Adrenal gland (tissue), 12 donors: ENCODE measurements around the gene APBB2. TPM values are rescaled to one million over a fixed set of nuclear protein-coding genes. Genes with fewer than 3 reads are reported as not detected.

Experiments used
- DNase-seq, 7 donors: peaks; one replicate each; pipeline ENCODE4 v3.0.0-alpha.2; 2019 to 2020
- H3K27ac ChIP-seq, 5 donors: fragments of 200-600 bp; sonication (generic) in 4 of 5; 1 replicate in 3 of 5; 2 replicates in 2 of 5; pipeline versions ENCODE4 v1.5.1 to v1.8.0; 2016 to 2020; ENCODE audit warnings: mild to moderate bottlenecking in 1 of 5
- H3K27me3 ChIP-seq: fragments of 200-600 bp; 2 replicates; pipeline ENCODE4 v1.8.0; 2021
- H3K36me3 ChIP-seq, 2 donors: fragments of 200-600 bp; replicated peaks in 1 of 2; 1 replicate in 1 of 2; 2 replicates in 1 of 2; pipeline versions ENCODE4 v1.5.1 to v1.8.0; 2018 to 2022
- H3K4me1 ChIP-seq, 2 donors: fragments of 200-600 bp; replicated peaks in 1 of 2; 1 replicate in 1 of 2; 2 replicates in 1 of 2; pipeline versions ENCODE4 v1.5.1 to v1.8.0; 2018 to 2021
- H3K4me3 ChIP-seq, 4 donors: fragments of 200-600 bp; sonication (generic) in 3 of 4; one replicate each; pipeline ENCODE4 v1.5.1; 2016 to 2018
- H3K9me3 ChIP-seq, 3 donors: fragments of 200-600 bp; sonication (generic) in 1 of 3; replicated peaks in 1 of 3; 1 replicate in 2 of 3; 2 replicates in 1 of 3; pipeline versions ENCODE4 v1.5.1 to v1.8.0; 2016 to 2021
- CTCF ChIP-seq, 6 experiments: fragments of 450-650 bp in 4 of 6; fragments of 200-600 bp in 2 of 6; sonication (generic) in 1 of 6; IDR thresholded peaks; 1 replicate in 5 of 6; 2 replicates in 1 of 6; pipeline versions ENCODE4 v1.5.1 to v1.8.0; 2016 to 2021; ENCODE audit warnings: antibody characterized with exemption in 6 of 6, mild to moderate bottlenecking in 2 of 6, moderate library complexity in 1 of 6
- POLR2A ChIP-seq, 2 donors: fragments of 450-650 bp; IDR thresholded peaks; one replicate each; pipeline ENCODE4 v1.6.1; 2017; ENCODE audit warnings: antibody characterized with exemption in 2 of 2, mild to moderate bottlenecking in 2 of 2, moderate library complexity in 1 of 2
- WGBS, 4 donors: extraction: QIAGEN DNeasy Blood & Tissue Kit in 2 of 4; methylation state at CpG; one replicate each; pipeline versions ENCODE4 v1.1.5 to v1.1.7; 2013 to 2017; 5-methylcytosine and 5-hydroxymethylcytosine counted together
- intact Hi-C, 2 donors: fragments of 100-400 bp; cut with DNase I; formaldehyde crosslinking; loops; one replicate each; pipeline versions ENCODE4 v1.14.1 to v1.15.0; 2022 to 2023
- polyA plus RNA-seq, 3 donors: library from polyadenylated mRNA; stranded (reverse); fragments of 200-250 nt in 2 of 3; fragments of 350-450 nt in 1 of 3; fragmentation: Illumina TruSeq in 1 of 3; extraction: RNeasy Lipid Tissue Mini Kit (QIAGEN cat#74804) in 1 of 3; gene quantifications; one replicate each; pipeline ENCODE4 v1.2.3, GENCODE V29; 2013 to 2014
- total RNA-seq, 9 donors: library from RNA; depleted of rRNA in 4 of 9; stranded (reverse); fragments of >200 nt in 4 of 9; fragments of 120-200 nt in 1 of 9; fragmentation: NEBNext Ultra II Directional in 1 of 9; extraction: Animal tissue kit (Norgen Biotek cat#: 25700) in 1 of 9; gene quantifications; one replicate each; pipeline versions ENCODE4 v1.1.0 to v1.2.4, GENCODE V29; 2013 to 2023
- donor health status: healthy with polysubstance abuse.
- donor health status: Bipolar disorder and iron deficiency.
- donor health status: DM: yes; HTN: yes; CAD: no.
- donor health status: DM: no; HTN: no; CAD: no.
- donor health status: DM: no; HTN: no; CAD: no.
- donor health status: DM: yes; HTN: yes; CAD: no.

Gene APBB2
- total and polyA plus RNA-seq, 12 donors, result 12.4 to 135 (median 39.7) TPM

DNA sequence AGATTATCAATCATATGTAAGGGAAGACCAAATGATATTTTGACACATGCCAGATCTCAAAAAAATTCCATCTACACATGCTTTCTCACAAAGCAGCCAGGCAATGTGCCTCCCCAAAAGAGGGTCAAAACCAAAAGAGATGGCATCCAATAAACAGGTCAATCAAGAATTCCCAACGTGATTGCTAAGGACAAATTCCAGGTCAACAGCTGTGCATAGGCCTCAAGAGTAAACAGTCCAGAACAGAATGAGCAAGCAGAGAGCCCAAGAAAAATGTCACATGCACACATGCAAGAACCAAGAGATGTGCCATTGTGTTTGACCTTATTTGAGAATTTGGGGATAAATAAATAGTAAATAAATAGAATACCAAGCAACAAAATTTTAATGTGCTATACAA is 136.7 kb downstream of the APBB2 start:
- intact Hi-C loops, result no loop called here
- DNase-seq, result no peak
- no peaks in the 10 kb centered on the region for H3K36me3 ChIP-seq
- no peak overlapping the region for H3K4me3 ChIP-seq
- H3K4me1 ChIP-seq, result peaks cover under 1 to 6% of the 10 kb centered on the region in 2 donors
- H3K27ac ChIP-seq, result no peak overlapping the region
- no peaks in the 10 kb centered on the region for H3K27me3 ChIP-seq
- 28 to 59% (median 40%) methylated on average over 1 of the region's 1 CpG for WGBS, 4 donors
- H3K9me3 ChIP-seq, result no peaks in the 10 kb centered on the region
- no peak for TF ChIP-seq POLR2A (IDR thresholded peaks at IDR 0.05)
- no peak for TF ChIP-seq CTCF (IDR thresholded peaks at IDR 0.05)

GRCh38 chr4:41076481-41076880 is 137.9 kb downstream of the APBB2 start:
- peaks cover 8 to 13% of the 10 kb centered on the region in 2 donors for H3K4me1 ChIP-seq
- WGBS, 4 donors, result 91 to 100% (median 97%) methylated on average over 1 of the region's 1 CpG
- intact Hi-C loops, result no loop called here

GRCh38 chr4:41074215-41074614 is 140.1 kb downstream of the APBB2 start:
- H3K36me3 ChIP-seq, result no peaks in the 10 kb centered on the region
- no peak for DNase-seq
- no peak overlapping the region for H3K27ac ChIP-seq
- no peaks in the 10 kb centered on the region for H3K27me3 ChIP-seq
- TF ChIP-seq POLR2A (IDR thresholded peaks at IDR 0.05) (no peak), CTCF (IDR thresholded peaks at IDR 0.05) (no peak)
- H3K4me3 ChIP-seq, result no peak overlapping the region
- intact Hi-C loops, result no loop called here
- WGBS, 4 donors, result 61 to 85% (median 75%) methylated on average over 3 of the region's 3 CpGs
- no peaks in the 10 kb centered on the region for H3K9me3 ChIP-seq
- peaks cover 8 to 13% of the 10 kb centered on the region in 2 donors for H3K4me1 ChIP-seq

More at GRCh38 chr4:41076481-41076880, 137.9 kb downstream of the APBB2 start:
- TF ChIP-seq POLR2A (IDR thresholded peaks at IDR 0.05) (no peak), CTCF (IDR thresholded peaks at IDR 0.05) (no peak)
- Histone ChIP-seq H3K27me3 (no peaks in the 10 kb centered on the region), H3K36me3 (no peaks in the 10 kb centered on the region), H3K27ac (no peak overlapping the region), H3K9me3 (no peaks in the 10 kb centered on the region), H3K4me3 (no peak overlapping the region)
- no peak for DNase-seq

GRCh38 chr4:41072021-41072777 is 142.1 kb downstream of the APBB2 start:
- H3K36me3 ChIP-seq, result no peaks in the 10 kb centered on the region
- peak in 2 of 7 donors; percentile 22 to 34 for DNase-seq
- H3K27ac ChIP-seq, result no peak overlapping the region
- intact Hi-C loops, result no loop called here
- peaks cover 8 to 13% of the 10 kb centered on the region in 2 donors for H3K4me1 ChIP-seq
- WGBS, 4 donors, result 70 to 79% (median 73%) methylated on average over 7 of the region's 7 CpGs
- no peak for TF ChIP-seq CTCF (IDR thresholded peaks at IDR 0.05)
- no peak for TF ChIP-seq POLR2A (IDR thresholded peaks at IDR 0.05)
- no peaks in the 10 kb centered on the region for H3K9me3 ChIP-seq
- no peaks in the 10 kb centered on the region for H3K27me3 ChIP-seq
- no peak overlapping the region for H3K4me3 ChIP-seq
